Endothelial cell of umbilical vein (primary cell): Measurements from ENCODE around the gene APLP2.

ENCODE experiments used
- CTCF ChIP-seq, 2 donors: IDR thresholded peaks; 1 replicate in 1 of 2; 2 replicates in 1 of 2; pipeline ENCODE4 v1.5.1; 2011; ENCODE audit warnings: low read length in 2 of 2, mild to moderate bottlenecking in 2 of 2, moderate library complexity in 2 of 2, control low read depth in 1 of 2, inconsistent platforms in 1 of 2, low read depth in 1 of 2; ENCODE audit not compliant: insufficient read depth in 1 of 2; ENCODE audit errors: extremely low read depth in 1 of 2
- EZH2 ChIP-seq: IDR thresholded peaks from 2 replicates; pipeline ENCODE4 v1.6.1; 2012; ENCODE audit warnings: borderline replicate concordance, low read depth, mild to moderate bottlenecking, moderate library complexity, low read length, inconsistent platforms; ENCODE audit not compliant: severe bottlenecking
- MAX ChIP-seq: IDR thresholded peaks from 2 replicates; pipeline ENCODE4 v1.6.1; 2011; ENCODE audit not compliant: insufficient read depth, insufficient read length
- POLR2A ChIP-seq: IDR thresholded peaks from 2 replicates; pipeline ENCODE4 v1.6.1; 2012; ENCODE audit warnings: low read depth, mild to moderate bottlenecking, control low read depth, low read length
- POLR2AphosphoS5 ChIP-seq: IDR thresholded peaks from 2 replicates; pipeline ENCODE4 v1.6.1; 2012; ENCODE audit warnings: low read depth, mild to moderate bottlenecking, control low read depth, low read length, moderate library complexity; ENCODE audit not compliant: insufficient read depth

GRCh38 chr11:130133716-130134115 is 64.0 kb downstream of the APLP2 start:
- no peak for TF ChIP-seq EZH2
- no peak for TF ChIP-seq CTCF (IDR thresholded peaks at IDR 0.05; ENCODE audit: extremely low read depth in 1 of 2, insufficient read depth in 1 of 2, low read depth in 1 of 2, low read length in 2 of 2)
- no peak for TF ChIP-seq MAX
- TF ChIP-seq POLR2AphosphoS5 = no peak
- no peak for TF ChIP-seq POLR2A
